ENCODE results near the gene JARID2.

The JARID2 gene

GRCh38 chr6:15245361-15246216 lies at the start of gene JARID2:
Gene JARID2 (plus strand): TSS chr6:15246069. CDS start chr6:15246540, 471 bp downstream.
- peak; percentile 98 for DNase-seq (ENCODE audit: low spot score)

DNA sequence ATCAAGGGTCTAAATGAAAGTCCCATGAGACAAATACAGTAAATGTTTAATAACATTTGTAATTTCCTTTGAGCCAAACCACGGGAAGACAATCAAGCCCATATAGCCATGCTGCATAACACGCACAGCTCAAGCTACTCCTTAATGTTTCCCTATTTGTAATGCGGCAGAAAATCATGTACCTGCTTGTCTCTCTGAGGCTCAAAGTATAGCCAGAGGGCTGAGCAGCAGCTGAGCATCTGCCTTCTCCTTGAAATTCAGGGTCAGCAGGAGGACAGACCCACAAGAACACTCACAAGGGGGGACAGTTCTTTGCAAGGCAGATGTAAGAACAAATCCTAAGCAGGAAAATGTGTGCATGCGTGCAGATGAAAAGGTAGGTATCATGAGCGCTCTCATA lies 45.8 kb upstream of the JARID2 start:
- no peak for DNase-seq (ENCODE audit: low spot score)

DNA sequence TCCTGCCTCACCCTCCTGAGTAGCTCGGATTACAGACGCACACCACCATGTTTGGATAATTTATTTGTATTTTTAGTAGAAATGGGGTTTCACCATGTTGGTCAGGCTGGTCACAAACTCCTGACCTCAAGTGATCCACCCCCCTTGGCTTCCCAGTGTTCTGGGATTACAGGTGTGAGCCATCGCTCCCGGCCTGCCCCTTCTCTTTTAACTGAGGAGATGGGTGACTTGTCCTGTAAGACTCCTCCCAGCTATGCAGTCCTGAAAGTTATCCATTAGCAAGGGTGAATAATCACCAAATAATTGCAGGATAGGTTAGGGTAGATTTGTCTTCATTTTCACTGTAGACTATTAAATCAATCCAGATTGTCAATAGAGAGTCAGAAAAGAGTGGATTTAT lies 40.5 kb upstream of the JARID2 start:
- DNase-seq (ENCODE audit: low spot score): no peak

- DNase-seq (ENCODE audit: low spot score): no peak
These were observed 39.0 kb upstream of the JARID2 start for GRCh38 chr6:15206887-15207286.

- no peak for DNase-seq (ENCODE audit: low spot score)
These were observed 37.9 kb upstream of the JARID2 start for GRCh38 chr6:15207923-15208322.

DNA sequence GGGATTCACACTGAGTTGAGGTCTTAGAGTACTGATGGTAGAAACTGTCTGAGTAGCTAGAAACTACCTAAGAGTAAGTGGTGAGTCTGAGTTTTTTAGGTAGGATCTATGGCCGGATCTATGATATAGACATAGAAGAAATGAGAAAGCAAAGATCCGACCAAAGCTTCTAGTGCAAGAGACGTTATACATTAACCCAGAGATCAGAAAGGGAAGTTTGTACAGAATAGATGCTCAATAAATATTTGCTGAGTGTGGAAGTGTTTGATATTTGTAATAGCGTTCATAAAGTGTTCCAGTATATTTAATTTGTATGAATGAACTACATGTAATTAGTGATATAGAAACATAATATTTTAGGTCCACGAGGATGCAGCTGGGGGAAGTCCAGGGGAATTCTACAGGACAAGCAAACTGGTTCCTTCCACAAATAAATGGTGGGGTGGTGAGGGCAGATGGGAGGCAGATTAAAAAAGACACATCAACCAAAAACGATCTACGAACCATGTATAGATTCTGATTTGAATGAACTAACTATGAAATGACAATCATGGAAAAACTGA lies 31.9 kb upstream of the JARID2 start:
- DNase-seq (ENCODE audit: low spot score): no peak

- DNase-seq (ENCODE audit: low spot score): no peak
These were observed 27.5 kb upstream of the JARID2 start for GRCh38 chr6:15218401-15218800.

DNA sequence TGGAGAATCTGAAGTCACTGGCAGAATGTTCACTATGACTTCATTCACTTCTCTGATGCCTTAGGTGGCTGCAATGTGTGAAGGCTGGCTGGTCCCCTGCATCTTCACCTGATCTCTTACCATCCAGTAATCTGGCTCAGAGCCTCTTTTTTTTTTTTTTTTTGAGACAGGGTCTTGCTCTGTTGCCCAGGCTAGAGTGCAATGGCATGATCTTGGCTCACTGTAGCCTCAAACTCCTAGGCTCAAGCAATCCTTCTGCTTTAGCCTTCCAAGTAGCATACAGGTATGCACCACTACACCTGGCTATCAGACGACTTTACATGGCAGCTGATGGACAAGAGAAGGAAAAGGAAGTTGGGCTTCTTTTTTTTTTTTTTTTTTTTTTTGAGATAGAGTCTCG lies 25.8 kb upstream of the JARID2 start:
- no peak for DNase-seq (ENCODE audit: low spot score)

GRCh38 chr6:15227827-15228318 lies 18.0 kb upstream of the JARID2 start:
- no peak for DNase-seq (ENCODE audit: low spot score)

DNA sequence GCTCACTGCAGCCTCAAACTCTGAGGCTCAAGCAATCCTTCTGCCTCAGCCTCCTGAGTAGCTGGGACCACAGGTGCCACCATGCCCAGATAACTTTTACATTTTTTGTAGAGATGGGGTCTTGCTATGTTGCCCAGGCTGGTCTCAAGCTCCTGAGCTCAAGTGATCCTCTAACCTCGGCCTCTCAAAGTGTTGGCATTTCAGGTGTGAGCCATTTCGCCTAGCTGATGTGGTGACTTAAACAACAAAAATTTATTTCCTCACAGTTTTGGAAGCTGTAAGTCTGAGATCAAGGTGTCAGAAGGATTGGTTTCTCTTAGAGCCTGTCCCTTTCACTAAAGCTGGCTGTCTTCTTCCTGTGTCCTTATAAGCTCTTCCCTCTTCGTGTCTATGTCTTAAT lies 15.0 kb upstream of the JARID2 start:
- DNase-seq (ENCODE audit: low spot score): no peak

DNA sequence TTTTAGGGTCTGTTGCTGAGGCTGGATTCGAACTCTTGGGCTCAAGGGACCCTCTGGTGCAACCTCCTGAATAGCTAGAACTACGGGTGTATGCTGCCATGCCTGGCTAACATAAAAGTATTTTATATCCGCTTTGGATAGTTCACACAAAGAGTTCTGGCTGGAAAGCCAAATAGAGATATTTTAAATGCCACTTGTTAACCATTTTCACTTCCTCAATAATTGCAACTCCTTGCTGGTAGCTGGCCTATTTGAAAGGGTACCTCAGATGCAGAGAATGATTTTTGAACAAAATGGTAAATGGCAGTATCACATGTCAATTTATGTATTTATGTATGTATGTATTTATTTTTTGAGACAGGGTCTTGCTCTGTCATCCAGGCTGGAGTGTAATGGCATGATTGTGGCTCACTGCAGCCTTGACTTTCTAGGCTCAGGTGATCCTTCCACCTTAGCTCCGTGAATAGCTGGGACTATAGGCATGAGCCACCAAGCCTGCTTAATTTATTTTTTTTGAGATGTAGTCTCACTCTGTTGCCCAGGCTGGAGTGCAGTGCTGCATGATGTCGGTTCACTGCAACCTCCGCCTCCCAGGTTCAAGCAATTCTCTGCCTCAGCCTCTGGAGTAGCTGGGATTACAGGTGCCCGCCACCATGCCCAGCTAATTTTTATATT lies 12.9 kb upstream of the JARID2 start:
- DNase-seq (ENCODE audit: low spot score): no peak

GRCh38 chr6:15234068-15234758 lies 11.7 kb upstream of the JARID2 start:
- DNase-seq (ENCODE audit: low spot score): no peak

- no peak for DNase-seq (ENCODE audit: low spot score)
These were observed 6.1 kb upstream of the JARID2 start for GRCh38 chr6:15239616-15240364.

DNA sequence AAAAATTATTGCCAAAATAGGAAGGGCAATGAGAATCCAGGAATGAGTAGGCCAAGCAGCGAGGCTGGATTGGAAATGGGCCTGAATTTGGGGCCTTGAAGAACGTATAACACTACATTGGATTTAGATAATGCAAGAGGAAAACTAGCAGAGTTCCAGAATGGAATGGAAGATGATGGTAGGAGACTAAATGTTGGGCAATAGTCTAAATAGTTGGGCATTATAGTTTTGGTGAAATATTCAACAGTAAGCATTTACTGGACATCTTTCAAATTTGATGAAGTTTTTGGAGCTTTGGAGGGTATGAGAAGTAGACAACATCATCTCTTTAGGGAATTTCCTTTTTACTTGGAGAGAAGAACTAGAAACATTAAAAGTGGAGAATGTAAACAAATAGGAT lies 3.4 kb upstream of the JARID2 start:
- DNase-seq (ENCODE audit: low spot score): no peak

DNA sequence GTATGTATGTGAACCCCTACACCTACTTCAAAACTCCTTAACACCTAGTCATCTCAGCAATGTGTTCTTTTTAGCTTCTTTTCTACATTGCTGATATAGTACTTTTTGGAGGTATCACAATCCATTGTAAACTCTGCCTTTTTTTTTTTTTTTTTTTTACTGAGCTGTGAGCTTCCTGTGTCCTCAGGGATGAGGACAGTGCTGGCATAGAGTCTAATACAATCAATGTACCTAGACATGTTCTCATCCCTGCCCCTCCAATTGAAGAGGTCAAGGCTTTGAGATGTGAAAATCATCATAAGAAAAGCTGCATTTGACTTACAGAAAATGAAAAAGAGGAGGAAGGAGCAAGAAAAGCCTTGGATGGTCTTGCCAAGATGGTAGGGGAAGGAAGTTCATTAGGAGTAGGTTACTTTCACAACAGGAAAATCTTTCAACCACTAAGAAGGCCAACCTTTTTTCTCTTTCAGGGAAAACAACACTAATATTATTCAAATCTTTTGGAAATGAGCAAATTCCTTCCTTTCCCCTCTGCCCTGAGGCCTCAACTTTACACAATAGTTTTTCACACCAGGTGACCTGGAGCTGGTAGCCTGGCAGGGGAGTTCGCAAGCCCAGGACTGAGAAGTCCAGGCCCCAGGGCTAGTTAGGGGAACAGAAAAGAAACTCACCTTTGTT lies 2.8 kb upstream of the JARID2 start:
- no peak for DNase-seq (ENCODE audit: low spot score)

GRCh38 chr6:15243910-15244619 lies 1.8 kb upstream of the JARID2 start:
- DNase-seq (ENCODE audit: low spot score): no peak

GRCh38 chr6:15244620-15245360 lies 1.1 kb upstream of the JARID2 start:
- DNase-seq (ENCODE audit: low spot score): no peak

DNA sequence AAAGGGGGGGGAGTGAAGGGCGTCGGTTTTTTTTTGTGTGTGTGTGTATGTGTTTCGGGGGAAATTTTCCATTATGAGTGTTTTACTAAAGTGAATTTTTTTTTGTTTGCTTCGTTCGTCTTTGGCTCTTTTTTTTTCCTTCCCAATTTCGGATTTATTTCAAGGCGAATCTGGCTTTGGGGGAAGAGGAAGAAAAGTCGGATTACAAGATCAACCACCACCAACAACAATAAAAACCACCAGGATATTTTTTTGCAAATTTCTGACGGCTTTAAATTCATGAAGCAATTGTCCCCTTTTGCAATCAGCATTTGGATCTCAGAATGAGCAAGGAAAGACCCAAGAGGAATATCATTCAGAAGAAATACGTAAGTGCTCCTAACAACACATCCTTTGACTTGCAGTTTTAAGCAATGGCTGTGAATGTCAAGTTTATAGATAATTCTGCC lies 372 bp downstream of the JARID2 start:
- no peak for DNase-seq (ENCODE audit: low spot score)

DNA sequence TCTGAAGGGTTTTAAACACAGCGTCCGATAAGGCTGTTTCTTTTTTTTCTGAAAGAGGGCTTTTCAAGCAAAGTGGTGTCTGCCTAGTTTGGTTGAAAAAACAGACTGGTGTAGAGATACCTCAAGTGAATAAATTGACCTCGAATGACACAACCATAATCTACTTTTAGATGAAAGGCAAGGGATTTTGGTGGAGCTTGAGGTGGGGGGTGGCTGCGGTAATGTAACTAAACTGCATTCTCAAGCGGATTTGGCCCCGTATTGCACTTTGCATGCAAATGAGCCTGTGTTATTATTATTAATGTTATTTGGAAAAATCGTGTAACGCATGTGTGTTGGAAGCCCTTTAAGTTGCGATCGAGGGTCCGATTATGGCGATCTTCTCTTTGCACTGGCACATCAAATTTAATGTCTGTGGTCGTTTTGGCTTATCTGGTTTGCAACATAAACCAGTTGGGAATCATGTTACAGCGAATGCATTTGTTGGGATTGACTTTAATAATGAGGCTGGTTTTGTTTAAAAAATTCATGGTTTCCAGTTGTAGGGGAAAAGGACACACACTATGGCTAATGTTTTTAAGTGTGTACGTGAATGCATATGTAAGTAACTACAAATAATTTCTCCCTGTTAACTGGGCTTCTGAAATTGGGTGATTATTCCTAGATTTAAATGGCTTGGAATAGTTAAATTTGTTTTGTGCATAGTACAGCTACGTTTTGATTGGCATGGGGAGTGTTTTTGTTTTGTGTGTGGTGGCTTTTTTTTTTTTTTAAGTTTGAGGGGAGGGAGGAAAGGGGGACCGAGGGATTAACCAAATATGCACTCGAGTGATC lies 1.0 kb downstream of the JARID2 start:
- no peak for DNase-seq (ENCODE audit: low spot score)

Measured in putamen (tissue), 1 donor.